Tibial artery (tissue), 4 donors: ENCODE data around the gene SCN5A.

Source experiments
- DNase-seq, 2 donors: peaks; one replicate each; pipeline ENCODE4 v3.0.0-alpha.2; 2019
- H3K27ac ChIP-seq, 2 donors: fragments of 200-600 bp; sonication (generic) in 1 of 2; 1 replicate in 1 of 2; 2 replicates in 1 of 2; pipeline ENCODE4 v1.5.1; 2018 to 2019; ENCODE audit warnings: mild to moderate bottlenecking in 1 of 2
- H3K27me3 ChIP-seq, 2 donors: fragments of 200-600 bp; sonication (generic) in 1 of 2; one replicate each; pipeline versions ENCODE4 v1.5.1 to v1.6.0; 2016 to 2019
- H3K36me3 ChIP-seq, 3 donors: fragments of 200-600 bp; sonication (generic) in 2 of 3; one replicate each; pipeline ENCODE4 v1.5.1; 2016 to 2019; ENCODE audit warnings: mild to moderate bottlenecking in 2 of 3
- H3K4me1 ChIP-seq, 4 donors: fragments of 200-600 bp; sonication (generic) in 2 of 4; 1 replicate in 3 of 4; 2 replicates in 1 of 4; pipeline ENCODE4 v1.5.1; 2016 to 2019
- H3K4me3 ChIP-seq, 2 donors: fragments of 200-600 bp; sonication (generic) in 1 of 2; 1 replicate in 1 of 2; 2 replicates in 1 of 2; pipeline ENCODE4 v1.5.1; 2018 to 2019; ENCODE audit warnings: mild to moderate bottlenecking in 2 of 2
- H3K9me3 ChIP-seq, 3 donors: fragments of 200-600 bp; sonication (generic) in 1 of 3; one replicate each; pipeline ENCODE4 v1.5.1; 2016 to 2019
- intact Hi-C: fragments of 100-400 bp; cut with DNase I; formaldehyde crosslinking; loops from one replicate; pipeline ENCODE4 v1.15.0; 2023; ENCODE audit warnings: low total_unique reads
- TF ChIP-seq, protein P1 (sequence below), 2 experiments: fragments of 200-600 bp in 1 of 2; fragments of 450-650 bp in 1 of 2; IDR thresholded peaks; one replicate each; pipeline ENCODE4 v1.5.1; 2017 to 2019; ENCODE audit warnings: antibody characterized with exemption in 2 of 2, mild to moderate bottlenecking in 1 of 2, moderate library complexity in 1 of 2

SCN5A gene

DNA sequence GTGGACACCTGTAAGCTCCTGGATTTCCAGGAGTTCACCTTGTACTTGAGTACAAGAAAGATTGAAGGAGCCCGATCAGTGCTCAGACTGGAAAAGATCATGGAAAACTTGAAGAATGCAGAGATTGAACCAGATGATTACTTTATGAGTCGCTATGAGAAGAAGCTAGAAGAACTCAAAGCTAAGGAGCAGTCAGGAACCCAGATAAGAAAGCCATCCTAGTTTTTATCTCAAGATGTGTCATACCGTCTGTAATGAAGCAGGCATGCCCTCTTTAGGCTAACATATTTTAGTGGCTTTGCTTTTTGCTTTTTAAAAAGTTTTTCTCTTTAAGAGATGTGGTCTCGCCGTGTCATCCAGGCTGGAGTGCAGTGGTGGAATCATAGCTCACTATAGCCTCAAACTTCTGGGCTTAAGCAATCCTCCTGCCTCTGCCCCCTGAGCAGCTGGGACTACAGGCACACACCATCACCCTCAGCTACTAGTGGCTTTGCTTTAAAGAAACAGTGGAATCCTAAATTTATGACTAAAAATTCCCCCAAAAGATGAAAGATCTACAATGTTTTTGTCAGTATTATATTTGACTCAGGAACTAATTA, 125.2 kb downstream of the SCN5A start:
- Histone ChIP-seq H3K9me3 (no peaks in the 10 kb centered on the region), H3K36me3 (peaks cover 27 to 71% (median 45%) of the 10 kb centered on the region in 3 donors), H3K4me1 (peaks cover 0 to 11% (median 4%) of the 10 kb centered on the region in 4 donors), H3K27ac (no peak overlapping the region), H3K27me3 (no peaks in the 10 kb centered on the region), H3K4me3 (no peak overlapping the region)
- intact Hi-C loops = no loop called here
- DNase-seq = no peak
- TF ChIP-seq, protein P1, sequence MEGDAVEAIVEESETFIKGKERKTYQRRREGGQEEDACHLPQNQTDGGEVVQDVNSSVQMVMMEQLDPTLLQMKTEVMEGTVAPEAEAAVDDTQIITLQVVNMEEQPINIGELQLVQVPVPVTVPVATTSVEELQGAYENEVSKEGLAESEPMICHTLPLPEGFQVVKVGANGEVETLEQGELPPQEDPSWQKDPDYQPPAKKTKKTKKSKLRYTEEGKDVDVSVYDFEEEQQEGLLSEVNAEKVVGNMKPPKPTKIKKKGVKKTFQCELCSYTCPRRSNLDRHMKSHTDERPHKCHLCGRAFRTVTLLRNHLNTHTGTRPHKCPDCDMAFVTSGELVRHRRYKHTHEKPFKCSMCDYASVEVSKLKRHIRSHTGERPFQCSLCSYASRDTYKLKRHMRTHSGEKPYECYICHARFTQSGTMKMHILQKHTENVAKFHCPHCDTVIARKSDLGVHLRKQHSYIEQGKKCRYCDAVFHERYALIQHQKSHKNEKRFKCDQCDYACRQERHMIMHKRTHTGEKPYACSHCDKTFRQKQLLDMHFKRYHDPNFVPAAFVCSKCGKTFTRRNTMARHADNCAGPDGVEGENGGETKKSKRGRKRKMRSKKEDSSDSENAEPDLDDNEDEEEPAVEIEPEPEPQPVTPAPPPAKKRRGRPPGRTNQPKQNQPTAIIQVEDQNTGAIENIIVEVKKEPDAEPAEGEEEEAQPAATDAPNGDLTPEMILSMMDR (IDR thresholded peaks at IDR 0.05) = no peak

GRCh38 chr3:38522002-38522401, 127.5 kb downstream of the SCN5A start:
- TF ChIP-seq, protein P1 (IDR thresholded peaks at IDR 0.05) = no peak
- intact Hi-C loops = no loop called here

DNA sequence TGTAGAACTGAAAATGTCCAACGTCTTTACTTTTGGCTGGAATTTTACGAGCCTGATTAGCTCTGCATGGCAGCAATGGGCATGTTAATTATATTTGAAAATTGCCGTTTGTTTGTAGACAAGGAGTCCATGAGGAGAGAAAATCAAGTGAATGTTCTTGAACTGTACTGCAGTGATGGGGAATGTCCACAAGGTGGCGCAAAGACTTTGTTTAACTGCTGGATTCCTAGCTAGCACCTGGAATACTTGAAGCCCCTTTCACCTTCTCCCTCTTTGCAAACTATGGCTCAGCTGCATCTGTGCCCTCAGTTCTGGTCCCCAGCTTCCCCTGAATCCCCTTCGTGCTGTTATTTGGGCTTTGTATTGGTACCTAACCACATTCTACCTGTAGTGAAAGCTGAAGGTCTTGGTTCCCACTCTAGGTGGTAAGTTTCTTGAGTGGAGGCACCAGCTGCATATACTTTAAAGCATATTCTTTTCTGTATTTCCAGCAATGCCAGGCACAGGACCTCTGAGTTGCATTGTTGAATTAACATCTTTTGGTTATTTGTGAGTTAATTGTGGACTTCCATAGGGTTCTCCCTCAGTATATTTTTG, 128.0 kb downstream of the SCN5A start:
- DNase-seq = peak in 1 of 2 donors; percentile 55
- H3K36me3 ChIP-seq = peaks cover 27 to 62% (median 35%) of the 10 kb centered on the region in 3 donors

More at GRCh38 chr3:38522002-38522401, 127.5 kb downstream of the SCN5A start:
- Histone ChIP-seq H3K27ac (no peak overlapping the region), H3K4me3 (no peak overlapping the region), H3K4me1 (peaks cover 0 to 11% (median 4%) of the 10 kb centered on the region in 4 donors), H3K9me3 (no peaks in the 10 kb centered on the region), H3K36me3 (peaks cover 27 to 68% (median 40%) of the 10 kb centered on the region in 3 donors), H3K27me3 (no peaks in the 10 kb centered on the region)
- DNase-seq = no peak

GRCh38 chr3:38519651-38520050, 129.8 kb downstream of the SCN5A start:
- Histone ChIP-seq H3K9me3 (no peaks in the 10 kb centered on the region), H3K27me3 (no peaks in the 10 kb centered on the region), H3K4me1 (peaks cover 0 to 11% (median 4%) of the 10 kb centered on the region in 4 donors), H3K4me3 (no peak overlapping the region), H3K27ac (no peak overlapping the region), H3K36me3 (peaks cover 22 to 56% (median 23%) of the 10 kb centered on the region in 3 donors)
- DNase-seq = no peak
- TF ChIP-seq, protein P1 (IDR thresholded peaks at IDR 0.05) = no peak
- intact Hi-C loops = loop anchor here (2.0 kb wide), 1 partner anchor 131 kb away; no protein-coding TSS in a partner anchor

More for the DNA sequence above, 128.0 kb downstream of the SCN5A start:
- intact Hi-C loops = loop anchor here (2.0 kb wide), 1 partner anchor 129 kb away; no protein-coding TSS in a partner anchor
- no peaks in the 10 kb centered on the region for H3K9me3 ChIP-seq
- peaks cover 0 to 11% (median 4%) of the 10 kb centered on the region in 4 donors for H3K4me1 ChIP-seq
- no peak overlapping the region for H3K4me3 ChIP-seq
- no peak overlapping the region for H3K27ac ChIP-seq
- no peaks in the 10 kb centered on the region for H3K27me3 ChIP-seq
- TF ChIP-seq, protein P1 (IDR thresholded peaks at IDR 0.05) = peak; percentile 79 to 88

DNA sequence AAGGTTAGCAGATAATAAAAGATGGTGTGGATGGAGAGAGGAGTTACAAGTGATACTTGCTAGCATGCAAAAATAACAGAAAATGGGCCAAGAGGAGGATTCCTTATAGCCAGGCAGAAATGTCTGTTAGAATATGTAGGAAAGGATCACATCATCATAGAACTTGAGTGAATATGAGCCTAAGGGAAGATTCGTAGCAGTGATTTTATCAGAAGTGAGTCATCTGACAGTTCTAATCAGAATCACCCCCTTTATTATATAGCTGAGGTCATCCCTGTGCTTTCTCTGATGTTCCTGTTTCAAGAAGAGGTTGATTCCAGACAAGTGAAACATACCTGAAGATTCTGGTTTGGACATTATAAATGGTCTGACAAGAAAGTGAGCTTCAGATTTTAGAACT, 130.5 kb downstream of the SCN5A start:
- Histone ChIP-seq H3K4me1 (peaks cover 0 to 11% (median 4%) of the 10 kb centered on the region in 4 donors), H3K36me3 (peaks cover 22 to 56% (median 22%) of the 10 kb centered on the region in 3 donors), H3K9me3 (no peaks in the 10 kb centered on the region), H3K27ac (no peak overlapping the region), H3K4me3 (no peak overlapping the region), H3K27me3 (no peaks in the 10 kb centered on the region)
- no peak for DNase-seq
- TF ChIP-seq, protein P1 (IDR thresholded peaks at IDR 0.05) = no peak
- intact Hi-C loops = no loop called here
